ENCODE results near the gene ZNF628. TPM values are rescaled to one million over a fixed set of nuclear protein-coding genes. Genes with fewer than 3 reads are reported as not detected.

The ZNF628 gene
- total and polyA plus RNA-seq, 2 of the 4 experiments (the other 2 are of a cell fraction): 0.18 to 1.9 TPM

DNA sequence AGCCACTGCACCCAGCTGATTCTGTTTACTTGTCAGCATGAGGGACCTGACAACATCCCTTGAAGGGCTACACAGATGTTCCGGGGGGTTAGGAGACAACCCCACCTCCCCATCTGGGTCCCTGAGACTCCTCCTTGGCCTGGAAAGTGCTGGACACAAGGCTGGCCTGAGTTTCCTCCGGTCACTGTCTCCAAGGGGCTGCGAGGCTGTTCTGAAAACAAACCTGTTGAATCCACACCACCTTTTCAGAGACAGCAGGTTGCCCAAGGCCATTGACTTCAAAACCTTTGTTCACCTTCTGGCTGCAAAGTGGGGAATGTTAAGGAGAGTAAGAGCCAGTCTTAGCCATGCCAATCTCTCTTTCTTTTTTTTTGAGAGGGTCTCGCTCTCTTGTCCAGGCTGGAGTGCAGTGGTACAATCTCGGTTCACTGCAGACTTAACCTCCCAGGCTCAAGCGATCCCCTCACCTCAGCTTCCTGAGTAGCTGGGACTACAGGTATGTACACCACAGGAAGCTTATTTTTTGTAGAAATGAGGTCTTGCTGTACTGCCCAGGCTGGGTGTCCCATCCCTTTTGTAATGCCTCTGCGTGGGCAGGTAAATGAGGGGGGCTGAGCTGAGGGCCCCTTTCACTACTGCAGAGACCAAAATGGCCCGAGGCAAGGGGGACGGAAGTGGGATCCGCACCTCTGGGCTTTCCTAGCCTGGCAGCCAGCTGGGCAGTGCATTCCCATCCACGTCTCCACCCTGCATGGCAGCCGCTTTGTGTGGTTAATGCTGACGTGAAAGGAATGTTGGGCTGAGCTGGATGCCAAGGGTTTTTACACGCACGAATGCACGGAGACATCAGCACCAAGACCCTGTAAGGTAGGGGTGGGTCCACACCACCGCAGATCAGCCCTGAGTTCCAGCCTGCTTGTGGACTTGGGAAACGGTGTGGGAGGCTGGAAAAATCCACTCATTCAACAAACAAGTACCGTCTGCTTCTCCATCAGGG, 1.9 kb upstream of the ZNF628 start:
- no peak overlapping the region for H3K56ac ChIP-seq (ENCODE audit: extremely low read depth, insufficient read depth, low read length)
- TF ChIP-seq, protein P1, sequence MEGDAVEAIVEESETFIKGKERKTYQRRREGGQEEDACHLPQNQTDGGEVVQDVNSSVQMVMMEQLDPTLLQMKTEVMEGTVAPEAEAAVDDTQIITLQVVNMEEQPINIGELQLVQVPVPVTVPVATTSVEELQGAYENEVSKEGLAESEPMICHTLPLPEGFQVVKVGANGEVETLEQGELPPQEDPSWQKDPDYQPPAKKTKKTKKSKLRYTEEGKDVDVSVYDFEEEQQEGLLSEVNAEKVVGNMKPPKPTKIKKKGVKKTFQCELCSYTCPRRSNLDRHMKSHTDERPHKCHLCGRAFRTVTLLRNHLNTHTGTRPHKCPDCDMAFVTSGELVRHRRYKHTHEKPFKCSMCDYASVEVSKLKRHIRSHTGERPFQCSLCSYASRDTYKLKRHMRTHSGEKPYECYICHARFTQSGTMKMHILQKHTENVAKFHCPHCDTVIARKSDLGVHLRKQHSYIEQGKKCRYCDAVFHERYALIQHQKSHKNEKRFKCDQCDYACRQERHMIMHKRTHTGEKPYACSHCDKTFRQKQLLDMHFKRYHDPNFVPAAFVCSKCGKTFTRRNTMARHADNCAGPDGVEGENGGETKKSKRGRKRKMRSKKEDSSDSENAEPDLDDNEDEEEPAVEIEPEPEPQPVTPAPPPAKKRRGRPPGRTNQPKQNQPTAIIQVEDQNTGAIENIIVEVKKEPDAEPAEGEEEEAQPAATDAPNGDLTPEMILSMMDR (conservative IDR thresholded peaks at IDR 0.05; ENCODE audit: low read depth, low read length): no peak
- no peak for TF ChIP-seq RAD21 (IDR thresholded peaks at IDR 0.05; ENCODE audit: low read length)
- no peak for TF ChIP-seq MAFK (IDR thresholded peaks at IDR 0.05; ENCODE audit: low read depth, low read length)
- TF ChIP-seq, protein P2, sequence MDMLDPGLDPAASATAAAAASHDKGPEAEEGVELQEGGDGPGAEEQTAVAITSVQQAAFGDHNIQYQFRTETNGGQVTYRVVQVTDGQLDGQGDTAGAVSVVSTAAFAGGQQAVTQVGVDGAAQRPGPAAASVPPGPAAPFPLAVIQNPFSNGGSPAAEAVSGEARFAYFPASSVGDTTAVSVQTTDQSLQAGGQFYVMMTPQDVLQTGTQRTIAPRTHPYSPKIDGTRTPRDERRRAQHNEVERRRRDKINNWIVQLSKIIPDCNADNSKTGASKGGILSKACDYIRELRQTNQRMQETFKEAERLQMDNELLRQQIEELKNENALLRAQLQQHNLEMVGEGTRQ (IDR thresholded peaks at IDR 0.05; ENCODE audit: low read depth, low read length): no peak
- no peak for TF ChIP-seq FOS (IDR thresholded peaks at IDR 0.05; ENCODE audit: low read depth, low read length)
- no peak for TF ChIP-seq BHLHE40 (IDR thresholded peaks at IDR 0.05; ENCODE audit: low read depth, low read length)
- TF ChIP-seq RCOR1 (IDR thresholded peaks at IDR 0.05; ENCODE audit: insufficient replicate concordance, low read length): no peak
- TF ChIP-seq MAZ (IDR thresholded peaks at IDR 0.05; ENCODE audit: borderline replicate concordance, low read depth, low read length): no peak
- no peak for TF ChIP-seq NFE2L2 (IDR thresholded peaks at IDR 0.05; ENCODE audit: low read depth, low read length)
- no peak for TF ChIP-seq POLR2A (IDR thresholded peaks at IDR 0.05; ENCODE audit: low read depth, low read length)
- TF ChIP-seq CEBPB (IDR thresholded peaks at IDR 0.05; ENCODE audit: low read depth, low read length): no peak
- TF ChIP-seq SMC3 (IDR thresholded peaks at IDR 0.05; ENCODE audit: low read depth, low read length): no peak
- peak overlapping the region; percentile 46; the same call in 1 of the 2 replicates for H4K5ac ChIP-seq (ENCODE audit: low read depth, low read length)
- no TSS peak for BruUV-seq (replicated peaks)
- no peak overlapping the region for H3K14ac ChIP-seq (replicated peaks; ENCODE audit: low read depth, low read length)
- peaks cover 14% of the 10 kb centered on the region for H3K9me1 ChIP-seq (ENCODE audit: insufficient read depth, low read length)
- 92% methylated on average over 2 of the region's 19 CpGs; no CpG with 5 or more reads in 1 of the 2 experiments for WGBS, 2 experiments (ENCODE audit: extremely low coverage in 2 of 2, insufficient read length in 1 of 2)
- no peaks in the 10 kb centered on the region for H3K27me3 ChIP-seq (ENCODE audit: control insufficient read depth, insufficient read depth, low read length)
- no peak overlapping the region for H2BK20ac ChIP-seq (ENCODE audit: low read depth, low read length)
- no peak for DNase-seq
- H3K79me1 ChIP-seq (ENCODE audit: low read depth in 1 of 2, low read length in 2 of 2): peaks cover 13 to 30% of the 10 kb centered on the region in 2 experiments
- CTCF ChIA-PET: no interaction called here
- no peak overlapping the region for H3K4ac ChIP-seq (ENCODE audit: low read depth, low read length)
- no peak overlapping the region for H3K9ac ChIP-seq (ENCODE audit: low read depth, low read length)
- no peak overlapping the region for H3K4me2 ChIP-seq (ENCODE audit: low read depth, low read length)
- in situ Hi-C loops (cut with MboI; ENCODE audit: low sequenced_read_pairs): loop anchor here (25.0 kb wide), 1 partner anchor 1012 kb away; the partner anchor contains the start of genes CDC42EP5 and LENG9
- H2AFZ ChIP-seq (replicated peaks; ENCODE audit: low read length, poor library complexity): peak overlapping the region; percentile 70
- H3K9me3 ChIP-seq (ENCODE audit: control insufficient read depth, insufficient read depth, low read length): no peaks in the 10 kb centered on the region
- H4K20me1 ChIP-seq (ENCODE audit: insufficient read depth, low read length): no peaks in the 10 kb centered on the region; the same call in 1 of the 2 replicates
- peaks cover 9% of the 10 kb centered on the region for H3K4me1 ChIP-seq (ENCODE audit: control insufficient read depth, insufficient read depth, low read length)
- no peak overlapping the region for H4K91ac ChIP-seq (ENCODE audit: insufficient read depth, low read depth, low read length)
- no peak overlapping the region for H3K4me3 ChIP-seq (ENCODE audit: insufficient read depth, low read depth, low read length)
- intact Hi-C loops (cut with micrococcal nuclease): no loop called here
- dilution Hi-C loops (cut with HindIII; ENCODE audit: low sequenced_read_pairs, unreplicated experiment): no loop called here
- H3K18ac ChIP-seq (ENCODE audit: low read depth, low read length): no peak overlapping the region
- peak overlapping the region; percentile 61 for H2AK5ac ChIP-seq (ENCODE audit: low read depth, low read length)
- H3K27ac ChIP-seq (ENCODE audit: insufficient read depth, low read length): no peak overlapping the region
- no peak overlapping the region for H2BK15ac ChIP-seq (ENCODE audit: low read depth, low read length)
- H2AK9ac ChIP-seq (replicated peaks; ENCODE audit: low read depth, low read length, poor library complexity): peak overlapping the region; percentile 70
- POLR2A ChIA-PET (ENCODE audit: unreplicated experiment): no interaction called here
- no peak overlapping the region for H2BK120ac ChIP-seq (ENCODE audit: low read depth, low read length)
- ATAC-seq (ENCODE audit: low read depth): no peak
- no peak overlapping the region for H3K23ac ChIP-seq (ENCODE audit: low read depth, low read length)
- H3K36me3 ChIP-seq (ENCODE audit: control insufficient read depth, insufficient read depth, low read length): no peaks in the 10 kb centered on the region
- no peak overlapping the region for H2BK5ac ChIP-seq (ENCODE audit: low read depth, low read length, poor library complexity, severe bottlenecking)
- peak overlapping the region in 1 of 2 experiments; percentile 79; a peak in 2 of 4 replicates for H4K8ac ChIP-seq (ENCODE audit: low read depth in 2 of 2, low read length in 2 of 2)
